ENCODE data around the gene OGFOD3.

OGFOD3 gene, protein sequence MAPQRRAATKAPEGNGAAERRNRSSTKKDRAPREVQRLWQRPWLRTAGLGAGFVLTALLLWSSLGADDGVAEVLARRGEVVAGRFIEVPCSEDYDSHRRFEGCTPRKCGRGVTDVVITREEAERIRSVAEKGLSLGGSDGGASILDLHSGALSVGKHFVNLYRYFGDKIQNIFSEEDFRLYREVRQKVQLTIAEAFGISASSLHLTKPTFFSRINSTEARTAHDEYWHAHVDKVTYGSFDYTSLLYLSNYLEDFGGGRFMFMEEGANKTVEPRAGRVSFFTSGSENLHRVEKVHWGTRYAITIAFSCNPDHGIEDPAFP

DNA sequence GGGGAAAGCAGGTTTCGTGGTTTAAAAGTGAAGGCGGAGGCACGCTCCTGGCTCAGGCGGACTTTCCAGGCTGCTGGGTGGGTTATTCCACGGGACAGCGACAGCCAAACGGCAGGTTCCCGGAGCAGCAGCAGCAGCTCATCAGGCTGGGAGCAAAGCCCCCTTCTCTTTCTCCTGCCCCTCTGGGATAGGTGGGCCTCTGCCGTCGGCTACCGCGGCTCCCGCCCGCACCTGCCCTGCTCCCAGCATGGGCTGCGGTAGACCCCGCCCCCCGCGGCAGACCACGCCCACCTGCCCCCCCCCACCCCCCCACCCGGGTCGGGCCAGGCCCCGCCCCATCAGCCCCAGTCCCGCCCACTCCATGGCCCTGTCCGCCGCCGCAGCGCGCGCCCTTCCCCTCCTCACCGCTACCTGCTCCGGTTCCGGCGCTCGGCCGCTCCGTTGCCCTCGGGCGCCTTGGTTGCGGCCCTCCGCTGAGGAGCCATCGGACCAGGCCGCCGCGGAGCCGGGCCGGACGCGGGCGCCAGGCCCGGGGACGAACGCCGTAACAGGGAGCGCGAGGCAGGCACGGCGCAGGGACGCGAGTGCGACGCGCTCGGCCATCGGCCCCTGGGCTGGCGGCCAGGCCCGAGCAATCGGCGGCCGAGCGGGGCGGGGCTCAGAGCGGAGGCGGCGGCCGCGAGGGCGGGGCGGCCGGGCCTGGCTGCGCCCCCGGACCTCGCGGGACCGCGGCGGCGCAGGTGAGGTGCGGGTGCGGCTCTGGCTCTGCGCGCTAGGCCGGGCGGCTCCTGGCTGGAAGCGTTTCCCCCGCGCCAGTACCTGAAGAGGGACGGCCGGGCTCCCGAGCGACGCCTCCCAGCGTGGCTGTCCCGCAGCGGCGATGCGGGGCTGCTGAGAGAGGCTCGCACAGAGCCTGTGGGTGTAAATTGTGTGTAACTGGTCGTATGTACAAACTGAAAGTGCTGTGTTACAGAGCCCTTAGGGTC is at the start of gene OGFOD3, which contains the start of gene HEXD:
Gene OGFOD3, minus strand, starts transcription at position 586 of the 986 bp plus-strand sequence. Its CDS starts 101 bp downstream, at position 485.
Gene HEXD, plus strand, starts transcription at position 347 of the 986 bp plus-strand sequence. CDS start 1,453 bp downstream, outside the sequence.
- H3K36me3 ChIP-seq (replicated peaks; ENCODE audit: low read depth, low read length): peaks cover 12% of the 10 kb centered on the region
- H3K4me3 ChIP-seq (ENCODE audit: low read length): peak within 1 kb of the TSS; percentile 90
- no peak for TF ChIP-seq EZH2phosphoT487 (IDR thresholded peaks at IDR 0.05; ENCODE audit: low read depth)
- TF ChIP-seq, protein P1, sequence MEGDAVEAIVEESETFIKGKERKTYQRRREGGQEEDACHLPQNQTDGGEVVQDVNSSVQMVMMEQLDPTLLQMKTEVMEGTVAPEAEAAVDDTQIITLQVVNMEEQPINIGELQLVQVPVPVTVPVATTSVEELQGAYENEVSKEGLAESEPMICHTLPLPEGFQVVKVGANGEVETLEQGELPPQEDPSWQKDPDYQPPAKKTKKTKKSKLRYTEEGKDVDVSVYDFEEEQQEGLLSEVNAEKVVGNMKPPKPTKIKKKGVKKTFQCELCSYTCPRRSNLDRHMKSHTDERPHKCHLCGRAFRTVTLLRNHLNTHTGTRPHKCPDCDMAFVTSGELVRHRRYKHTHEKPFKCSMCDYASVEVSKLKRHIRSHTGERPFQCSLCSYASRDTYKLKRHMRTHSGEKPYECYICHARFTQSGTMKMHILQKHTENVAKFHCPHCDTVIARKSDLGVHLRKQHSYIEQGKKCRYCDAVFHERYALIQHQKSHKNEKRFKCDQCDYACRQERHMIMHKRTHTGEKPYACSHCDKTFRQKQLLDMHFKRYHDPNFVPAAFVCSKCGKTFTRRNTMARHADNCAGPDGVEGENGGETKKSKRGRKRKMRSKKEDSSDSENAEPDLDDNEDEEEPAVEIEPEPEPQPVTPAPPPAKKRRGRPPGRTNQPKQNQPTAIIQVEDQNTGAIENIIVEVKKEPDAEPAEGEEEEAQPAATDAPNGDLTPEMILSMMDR (IDR thresholded peaks at IDR 0.05; ENCODE audit: low read depth, low read length): no peak
- H3K79me2 ChIP-seq (ENCODE audit: low read length): no peaks in the 10 kb centered on the region
- peak within 1 kb of the TSS; percentile 98 for H3K4me2 ChIP-seq (ENCODE audit: low read length)
- H3K27me3 ChIP-seq (ENCODE audit: low read depth, low read length): no peaks in the 10 kb centered on the region
- H3K9ac ChIP-seq (ENCODE audit: low read length): peak within 1 kb of the TSS; percentile 79
- H4K20me1 ChIP-seq (ENCODE audit: insufficient read depth, low read length): peaks cover 14% of the 10 kb centered on the region
- peak within 1 kb of the TSS; percentile 68 for H3K27ac ChIP-seq (ENCODE audit: low read length)
- H3K4me1 ChIP-seq (ENCODE audit: low read length): peaks cover 14% of the 10 kb centered on the region
- no peaks in the 10 kb centered on the region for H3K9me3 ChIP-seq (ENCODE audit: insufficient read depth, low read length)
- H2AFZ ChIP-seq (ENCODE audit: low read depth, low read length): peak within 1 kb of the TSS; percentile 68; the same call in 1 of the 2 replicates

DNA sequence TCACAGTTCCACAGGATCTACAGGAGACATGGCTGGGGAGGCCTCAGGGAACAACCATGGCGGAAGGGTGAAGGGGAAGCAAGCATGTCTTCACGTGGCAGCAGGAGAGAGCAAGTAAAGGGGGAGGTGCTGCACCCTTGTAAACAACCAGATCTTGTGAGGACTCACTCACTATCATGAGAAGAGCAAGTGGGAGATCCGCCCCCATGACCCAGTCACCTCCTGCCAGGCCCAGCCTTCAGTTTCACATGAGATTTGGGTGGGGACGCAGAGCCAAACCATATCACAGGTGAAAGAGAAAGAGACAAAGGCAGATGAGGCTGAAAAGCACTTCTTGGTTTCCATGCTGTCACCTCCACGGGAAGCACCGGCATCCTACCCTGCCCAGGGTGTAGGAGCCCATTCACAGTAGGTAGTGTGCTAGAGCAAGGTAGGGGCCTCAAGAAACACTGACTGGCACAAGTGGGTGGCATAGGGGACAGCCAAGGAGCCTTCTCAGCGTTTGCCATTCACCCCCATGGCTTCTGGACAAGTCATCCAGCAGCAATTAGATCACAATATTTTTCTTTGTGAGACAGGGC is 46.7 kb upstream of the OGFOD3 start:
- no peak overlapping the region for H3K4me2 ChIP-seq (ENCODE audit: low read length)
- H4K20me1 ChIP-seq (ENCODE audit: insufficient read depth, low read length): no peaks in the 10 kb centered on the region
- H3K27me3 ChIP-seq (ENCODE audit: low read depth, low read length): no peaks in the 10 kb centered on the region
- H3K9ac ChIP-seq (ENCODE audit: low read length): no peak overlapping the region
- TF ChIP-seq EZH2phosphoT487 (IDR thresholded peaks at IDR 0.05; ENCODE audit: low read depth): no peak
- TF ChIP-seq, protein P1 (IDR thresholded peaks at IDR 0.05; ENCODE audit: low read depth, low read length): no peak
- H3K9me3 ChIP-seq (ENCODE audit: insufficient read depth, low read length): no peaks in the 10 kb centered on the region
- H3K4me3 ChIP-seq (ENCODE audit: low read length): no peak overlapping the region
- no peaks in the 10 kb centered on the region for H3K79me2 ChIP-seq (ENCODE audit: low read length)
- H3K36me3 ChIP-seq (replicated peaks; ENCODE audit: low read depth, low read length): peaks cover 34% of the 10 kb centered on the region
- H3K27ac ChIP-seq (ENCODE audit: low read length): no peak overlapping the region
- H3K4me1 ChIP-seq (ENCODE audit: low read length): no peaks in the 10 kb centered on the region
- no peak overlapping the region for H2AFZ ChIP-seq (ENCODE audit: low read depth, low read length)

DNA sequence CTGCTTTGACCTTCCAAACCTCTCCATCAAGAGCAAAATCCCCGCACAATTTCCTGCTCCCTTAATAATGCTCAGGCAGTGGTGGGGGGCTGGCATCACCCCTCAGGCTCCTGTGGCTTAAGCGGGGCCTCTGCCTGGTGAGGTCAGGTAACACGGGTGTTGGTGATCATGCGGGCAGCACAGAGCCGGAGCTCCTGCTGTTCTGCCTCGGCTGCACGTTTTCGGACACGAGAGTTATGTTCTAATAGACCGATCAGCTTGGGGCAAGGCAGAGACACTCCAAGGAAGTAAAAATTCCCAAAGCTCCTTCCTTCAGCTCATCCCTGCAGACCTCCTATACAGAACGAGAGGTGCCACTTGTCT is 46.2 kb upstream of the OGFOD3 start:
- Histone ChIP-seq H4K20me1 (ENCODE audit: insufficient read depth, low read length) (no peaks in the 10 kb centered on the region), H3K79me2 (ENCODE audit: low read length) (no peaks in the 10 kb centered on the region), H2AFZ (ENCODE audit: low read depth, low read length) (no peak overlapping the region), H3K36me3 (replicated peaks; ENCODE audit: low read depth, low read length) (peaks cover 30% of the 10 kb centered on the region), H3K9ac (ENCODE audit: low read length) (no peak overlapping the region), H3K4me3 (ENCODE audit: low read length) (no peak overlapping the region), H3K27ac (ENCODE audit: low read length) (no peak overlapping the region), H3K9me3 (ENCODE audit: insufficient read depth, low read length) (no peaks in the 10 kb centered on the region), H3K4me1 (ENCODE audit: low read length) (no peaks in the 10 kb centered on the region), H3K27me3 (ENCODE audit: low read depth, low read length) (no peaks in the 10 kb centered on the region), H3K4me2 (ENCODE audit: low read length) (no peak overlapping the region)
- TF ChIP-seq, protein P1 (IDR thresholded peaks at IDR 0.05; ENCODE audit: low read depth, low read length): no peak
- TF ChIP-seq EZH2phosphoT487 (IDR thresholded peaks at IDR 0.05; ENCODE audit: low read depth): no peak
